Fibroblast of skin of left biceps (primary cell): Measurements from ENCODE around the gene TEX13C.
"Not testable (repeated sequence)": the region's sequence is repeated elsewhere in the genome, so short reads cannot be mapped to it uniquely, and the experiment has no call there.

Experiments
- DNase-seq, 2 experiments: peaks; one replicate each; pipeline ENCODE4 v3.0.0-alpha.2; 2013; ENCODE audit warnings: low read depth in 2 of 2

TEX13C gene

DNA sequence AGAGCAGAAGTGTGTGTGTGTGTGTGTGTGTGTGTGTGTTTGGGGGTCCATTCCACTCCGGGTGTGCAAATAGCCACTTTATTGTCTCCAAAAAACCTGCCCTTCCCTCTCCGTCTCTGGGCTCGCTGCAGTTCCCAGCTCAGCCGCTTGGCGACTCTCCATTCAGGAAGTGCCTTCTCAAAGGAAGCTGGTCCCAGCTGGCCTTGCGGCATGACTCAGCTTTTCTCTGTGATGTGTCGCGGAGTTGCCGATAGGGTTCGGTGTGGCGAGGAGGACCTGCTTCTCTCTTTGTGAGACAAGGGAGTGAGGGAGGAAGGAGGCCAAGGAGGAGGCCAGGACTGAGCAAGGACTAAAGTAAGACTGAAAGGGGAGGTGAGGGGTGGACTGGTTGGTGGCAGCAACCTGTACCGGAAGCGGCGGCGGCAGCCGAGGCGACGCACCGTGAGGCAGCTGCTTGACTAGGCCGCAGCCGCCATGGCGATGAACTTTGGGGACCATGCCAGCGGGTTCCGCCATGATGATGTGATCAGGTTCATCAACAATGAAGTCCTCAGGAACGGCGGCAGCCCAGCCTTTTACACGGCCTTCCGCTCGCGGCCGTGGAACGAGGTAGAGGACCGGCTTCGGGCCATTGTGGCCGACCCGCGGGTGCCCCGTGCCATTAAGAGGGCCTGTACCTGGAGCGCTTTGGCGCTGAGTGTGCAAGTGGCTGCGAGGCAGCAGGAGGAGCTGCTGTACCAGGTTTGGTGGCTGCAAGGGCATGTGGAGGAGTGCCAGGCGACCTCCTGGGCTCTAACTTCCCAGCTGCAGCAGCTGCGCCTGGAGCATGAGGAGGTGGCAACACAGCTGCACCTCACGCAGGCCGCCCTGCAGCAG is at the start of gene TEX13C:
TSS of gene TEX13C (plus strand) at position 226 of the 876 bp plus-strand sequence. CDS start at position 475, 249 bp downstream.
- no peak for DNase-seq

DNA sequence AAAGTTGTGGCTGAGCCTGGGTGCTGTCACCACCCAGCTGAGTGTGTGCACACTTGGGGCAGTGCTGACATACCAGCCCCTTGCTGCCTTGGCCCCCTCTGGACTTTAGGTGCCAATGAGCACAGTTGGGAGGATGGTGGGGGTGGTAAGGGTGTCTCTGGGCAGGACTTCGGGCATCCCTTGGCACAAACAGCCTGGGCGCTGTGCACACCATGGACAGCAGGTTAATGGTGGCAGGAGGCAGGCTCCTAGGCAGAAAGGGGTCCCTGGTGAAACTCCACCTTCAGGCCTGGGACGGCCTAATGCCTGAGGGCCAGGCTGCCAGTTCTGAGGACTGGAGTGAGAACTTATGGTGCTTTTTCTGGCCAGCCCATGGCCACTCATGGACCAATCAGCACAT is 32.4 kb upstream of the TEX13C start:
- DNase-seq = no peak

- no peak for DNase-seq
Measured at GRCh38 chrX:125288343-125288742, 31.3 kb upstream of the TEX13C start.

DNA sequence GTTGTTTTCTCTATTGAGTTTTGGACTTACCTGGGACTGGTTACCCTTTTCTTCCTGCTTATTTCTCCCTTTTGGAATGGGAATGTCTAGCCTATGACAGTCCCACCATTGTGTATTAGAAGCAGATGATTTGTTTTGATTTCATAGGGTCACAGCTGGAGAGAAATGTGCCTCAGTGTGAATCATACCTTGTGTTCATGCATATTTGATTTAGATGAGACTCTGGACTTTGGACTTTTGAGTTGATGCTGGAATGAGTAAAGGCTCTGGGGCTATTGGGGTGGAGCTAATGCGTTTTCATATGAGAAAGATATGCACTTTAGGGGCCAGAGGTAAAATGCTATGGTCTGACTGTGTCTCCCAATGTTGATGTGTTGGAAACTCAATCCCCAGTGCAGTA is 30.5 kb upstream of the TEX13C start:
- DNase-seq = no peak

GRCh38 chrX:125289920-125290319 is 29.8 kb upstream of the TEX13C start:
- no peak for DNase-seq

DNA sequence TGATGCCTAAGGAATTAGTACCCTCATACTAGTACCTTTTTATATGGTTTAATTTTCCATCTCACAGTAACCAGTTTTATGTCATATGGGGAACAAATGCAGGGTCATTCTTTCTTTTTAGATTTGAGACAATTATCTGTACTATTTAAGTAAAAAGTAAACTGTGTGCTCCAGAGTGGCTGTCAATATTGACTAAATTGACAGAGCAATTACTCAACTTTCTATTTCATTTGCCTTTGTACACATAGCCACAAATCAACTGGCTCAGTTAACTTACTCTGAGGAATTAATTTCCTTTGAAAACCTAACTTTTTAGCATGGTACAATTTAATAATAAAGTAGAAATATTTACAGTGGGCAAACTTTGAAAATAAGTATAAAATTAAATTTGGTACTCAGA is 28.5 kb upstream of the TEX13C start:
- no peak for DNase-seq

DNA sequence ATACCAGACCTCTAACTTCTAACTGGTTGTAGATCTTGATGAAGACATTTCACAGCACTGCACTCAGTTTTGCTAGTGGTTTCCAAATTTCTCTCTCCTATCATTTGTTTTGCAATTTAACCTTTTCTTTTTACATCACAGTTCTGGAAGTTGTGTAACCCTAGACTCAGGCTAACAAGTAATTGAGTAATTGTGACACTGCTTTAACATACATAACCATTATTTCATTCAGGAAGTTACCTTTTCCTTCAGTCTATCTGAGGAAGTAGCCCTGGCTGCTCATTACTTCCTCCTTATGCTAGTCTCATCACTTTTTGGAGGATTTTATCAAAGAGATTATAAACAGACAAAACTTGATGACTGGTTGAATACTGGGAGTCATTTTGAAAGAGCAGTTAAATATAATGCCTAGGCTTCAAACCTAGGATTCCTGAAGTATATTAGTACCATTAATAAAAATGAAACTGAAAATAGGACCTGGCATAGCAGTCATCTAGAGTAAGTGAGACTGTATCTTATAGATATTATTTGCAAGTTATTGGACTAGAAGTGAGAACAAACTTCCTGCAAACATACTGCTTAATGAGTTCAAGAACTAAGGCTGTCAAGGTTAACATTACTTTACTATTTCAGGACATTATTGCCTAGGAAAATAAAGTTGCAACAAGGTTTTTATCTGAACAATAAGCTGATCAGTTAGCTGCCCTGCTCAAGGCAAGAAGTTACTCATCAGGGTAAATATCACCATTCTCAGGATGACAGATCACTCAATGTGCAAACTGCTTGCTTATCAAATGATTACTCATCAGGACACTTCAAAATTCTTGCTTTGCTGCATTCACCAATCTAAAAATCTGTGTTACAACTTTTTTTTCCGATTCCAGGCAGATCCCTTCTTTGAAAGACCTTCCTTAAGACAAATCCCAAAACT is 25.6 kb upstream of the TEX13C start:
- no peak for DNase-seq

- DNase-seq = peak; percentile 8 to 10
Measured at GRCh38 chrX:125295337-125295736, 24.3 kb upstream of the TEX13C start.

DNA sequence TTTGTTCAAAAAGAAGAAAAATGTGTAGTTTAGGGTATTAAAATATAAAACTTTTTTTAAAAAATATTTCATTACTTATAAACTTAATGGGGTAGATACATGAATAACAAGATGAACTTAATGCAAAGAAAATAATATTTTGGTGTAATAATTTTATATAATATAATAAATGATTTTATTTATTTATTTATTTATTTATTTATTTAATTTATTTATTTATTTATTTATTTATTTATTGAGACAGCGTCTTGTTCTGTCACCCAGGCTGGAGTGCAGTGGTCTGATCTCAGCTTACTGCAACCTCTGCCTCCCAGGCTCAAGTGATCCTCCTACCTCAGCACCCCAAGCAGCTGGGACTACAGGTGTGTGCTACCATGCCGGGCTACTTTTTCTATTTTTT is 20.8 kb upstream of the TEX13C start:
- no peak for DNase-seq

GRCh38 chrX:125306335-125306866 is 13.3 kb upstream of the TEX13C start:
- no peak for DNase-seq

DNA sequence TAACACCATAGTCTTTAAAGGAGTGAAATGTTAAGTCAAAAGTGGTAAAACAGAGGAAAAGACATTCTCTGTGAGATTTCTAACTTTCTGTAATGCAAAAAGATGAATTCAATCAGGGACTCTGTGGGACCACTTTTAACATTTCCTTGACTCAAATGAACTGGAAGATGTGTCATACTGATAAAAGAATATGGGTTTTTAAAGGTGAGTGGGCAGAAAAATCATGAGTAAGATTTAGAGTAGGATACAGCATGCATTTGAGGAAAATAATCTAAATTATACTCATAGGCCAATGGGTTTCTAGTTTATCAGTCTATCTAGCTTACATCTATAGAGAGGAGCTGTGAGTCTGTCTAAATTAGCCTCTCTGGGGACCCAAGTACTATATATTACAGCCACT is 11.0 kb upstream of the TEX13C start:
- no peak for DNase-seq

DNA sequence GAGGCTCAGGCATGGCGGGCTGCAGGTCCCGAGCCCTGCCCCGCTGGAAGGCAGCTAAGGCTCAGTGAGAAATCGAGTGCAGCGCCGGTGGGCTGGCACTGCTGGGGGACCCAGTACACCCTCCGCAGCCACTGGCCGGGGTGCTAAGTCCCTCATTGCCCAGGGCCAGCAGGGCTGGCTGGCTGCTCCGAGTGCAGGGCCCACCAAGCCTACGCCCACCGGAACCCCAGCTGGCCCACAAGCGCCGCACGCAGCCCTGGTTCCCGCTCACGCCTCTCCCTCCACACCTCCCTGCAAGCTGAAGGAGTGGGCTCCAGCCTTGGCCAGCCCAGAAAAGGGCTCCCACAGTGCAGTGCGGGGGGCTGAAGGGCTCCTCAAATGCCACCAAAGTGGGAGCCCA is 505 bp upstream of the TEX13C start:
- DNase-seq = not testable (repeated sequence)

- no peak for DNase-seq
Measured at GRCh38 chrX:125322431-125322830, 2.8 kb downstream of the TEX13C start.

- no peak for DNase-seq
Measured at GRCh38 chrX:125326599-125326998, 6.9 kb downstream of the TEX13C start.

GRCh38 chrX:125327891-125328290 is 8.2 kb downstream of the TEX13C start:
- no peak for DNase-seq

DNA sequence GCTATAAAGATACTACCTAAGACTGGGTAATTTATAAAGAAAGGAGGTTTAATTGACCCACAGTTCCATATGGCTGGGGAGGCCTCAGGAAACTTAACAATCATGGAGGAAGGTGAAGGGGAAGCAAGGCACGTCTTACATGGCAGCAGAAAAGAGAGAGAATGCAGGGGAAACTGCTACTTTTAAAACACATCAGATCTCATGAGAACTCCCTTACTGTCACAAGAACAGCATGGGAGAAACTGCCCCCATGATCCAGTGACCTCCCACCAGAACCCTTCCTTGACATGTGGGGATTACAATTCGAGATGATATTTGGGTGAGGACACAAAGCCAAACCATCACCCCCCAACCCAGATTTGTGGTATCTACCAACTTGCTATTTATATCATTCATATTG is 13.9 kb downstream of the TEX13C start:
- DNase-seq = no peak

DNA sequence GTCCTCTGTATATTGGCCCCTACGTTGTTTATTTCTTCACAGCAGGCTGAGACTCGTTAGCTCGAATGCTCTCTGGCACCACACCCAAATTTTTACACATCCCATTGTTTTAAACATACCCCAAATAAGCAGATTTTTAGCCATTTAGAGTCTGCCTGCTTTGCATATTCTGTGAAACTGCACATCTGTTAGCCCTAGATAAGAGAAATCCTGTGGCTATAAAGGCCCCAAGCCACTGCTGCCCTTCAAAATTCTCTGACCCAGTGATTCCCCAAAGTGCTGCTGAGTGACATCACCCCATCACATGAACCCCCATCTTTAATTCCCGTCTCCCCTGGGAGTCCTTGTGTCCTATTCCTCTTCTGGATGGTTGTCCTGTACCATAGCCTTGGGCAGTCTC is 20.8 kb downstream of the TEX13C start:
- DNase-seq = no peak

DNA sequence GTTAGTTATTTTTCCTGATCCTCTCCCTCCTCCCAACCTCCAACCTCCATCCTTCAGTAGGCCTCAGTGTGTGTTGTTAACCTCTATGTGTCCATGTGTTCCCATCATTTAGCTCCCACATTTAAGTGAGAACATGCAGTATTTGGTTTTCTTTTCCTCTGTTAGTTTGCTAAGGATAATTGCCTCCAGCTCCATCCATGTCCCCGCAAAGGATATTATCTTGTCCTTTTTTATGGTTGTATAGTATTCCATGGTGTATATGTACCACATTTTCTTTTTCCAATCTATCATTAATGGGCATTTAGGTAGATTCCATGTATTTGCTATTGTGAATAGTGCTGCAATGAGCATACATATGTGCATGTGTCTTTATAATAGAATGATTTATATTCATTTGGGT is 54.5 kb downstream of the TEX13C start:
- no peak for DNase-seq
